ENCODE data around the gene DISP3.

Gene DISP3, protein sequence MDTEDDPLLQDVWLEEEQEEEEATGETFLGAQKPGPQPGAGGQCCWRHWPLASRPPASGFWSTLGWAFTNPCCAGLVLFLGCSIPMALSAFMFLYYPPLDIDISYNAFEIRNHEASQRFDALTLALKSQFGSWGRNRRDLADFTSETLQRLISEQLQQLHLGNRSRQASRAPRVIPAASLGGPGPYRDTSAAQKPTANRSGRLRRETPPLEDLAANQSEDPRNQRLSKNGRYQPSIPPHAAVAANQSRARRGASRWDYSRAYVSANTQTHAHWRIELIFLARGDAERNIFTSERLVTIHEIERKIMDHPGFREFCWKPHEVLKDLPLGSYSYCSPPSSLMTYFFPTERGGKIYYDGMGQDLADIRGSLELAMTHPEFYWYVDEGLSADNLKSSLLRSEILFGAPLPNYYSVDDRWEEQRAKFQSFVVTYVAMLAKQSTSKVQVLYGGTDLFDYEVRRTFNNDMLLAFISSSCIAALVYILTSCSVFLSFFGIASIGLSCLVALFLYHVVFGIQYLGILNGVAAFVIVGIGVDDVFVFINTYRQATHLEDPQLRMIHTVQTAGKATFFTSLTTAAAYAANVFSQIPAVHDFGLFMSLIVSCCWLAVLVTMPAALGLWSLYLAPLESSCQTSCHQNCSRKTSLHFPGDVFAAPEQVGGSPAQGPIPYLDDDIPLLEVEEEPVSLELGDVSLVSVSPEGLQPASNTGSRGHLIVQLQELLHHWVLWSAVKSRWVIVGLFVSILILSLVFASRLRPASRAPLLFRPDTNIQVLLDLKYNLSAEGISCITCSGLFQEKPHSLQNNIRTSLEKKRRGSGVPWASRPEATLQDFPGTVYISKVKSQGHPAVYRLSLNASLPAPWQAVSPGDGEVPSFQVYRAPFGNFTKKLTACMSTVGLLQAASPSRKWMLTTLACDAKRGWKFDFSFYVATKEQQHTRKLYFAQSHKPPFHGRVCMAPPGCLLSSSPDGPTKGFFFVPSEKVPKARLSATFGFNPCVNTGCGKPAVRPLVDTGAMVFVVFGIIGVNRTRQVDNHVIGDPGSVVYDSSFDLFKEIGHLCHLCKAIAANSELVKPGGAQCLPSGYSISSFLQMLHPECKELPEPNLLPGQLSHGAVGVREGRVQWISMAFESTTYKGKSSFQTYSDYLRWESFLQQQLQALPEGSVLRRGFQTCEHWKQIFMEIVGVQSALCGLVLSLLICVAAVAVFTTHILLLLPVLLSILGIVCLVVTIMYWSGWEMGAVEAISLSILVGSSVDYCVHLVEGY (N-terminal part only)

GRCh38 chr1:11478571-11479374 lies at the start of gene DISP3:
TSS of gene DISP3 (plus strand) at chr1:11479155. CDS start at chr1:11500993, 21,838 bp downstream.
- DNase-seq: peak in 1 of 2 experiments; percentile 16

DNA sequence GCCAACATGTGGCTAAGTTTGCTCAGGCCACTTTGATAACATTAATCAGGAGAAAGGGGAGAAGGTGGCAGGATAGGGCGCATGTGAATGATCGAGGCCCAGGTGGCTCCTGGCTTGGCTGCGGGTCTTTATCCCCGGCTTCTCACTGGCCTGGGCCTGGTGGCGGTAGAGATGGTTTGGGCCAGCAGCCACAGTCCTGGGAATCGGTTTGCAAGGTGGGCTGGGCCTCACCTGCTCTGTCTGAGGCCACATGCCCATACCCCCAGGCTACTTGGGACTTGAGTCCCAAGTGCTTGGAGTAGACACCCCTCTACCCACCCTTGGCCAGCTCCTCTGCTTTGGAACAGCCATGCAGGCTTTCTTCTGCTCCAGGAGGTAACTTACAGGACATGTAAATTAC lies 49.7 kb upstream of the DISP3 start:
- no peak for DNase-seq

DNA sequence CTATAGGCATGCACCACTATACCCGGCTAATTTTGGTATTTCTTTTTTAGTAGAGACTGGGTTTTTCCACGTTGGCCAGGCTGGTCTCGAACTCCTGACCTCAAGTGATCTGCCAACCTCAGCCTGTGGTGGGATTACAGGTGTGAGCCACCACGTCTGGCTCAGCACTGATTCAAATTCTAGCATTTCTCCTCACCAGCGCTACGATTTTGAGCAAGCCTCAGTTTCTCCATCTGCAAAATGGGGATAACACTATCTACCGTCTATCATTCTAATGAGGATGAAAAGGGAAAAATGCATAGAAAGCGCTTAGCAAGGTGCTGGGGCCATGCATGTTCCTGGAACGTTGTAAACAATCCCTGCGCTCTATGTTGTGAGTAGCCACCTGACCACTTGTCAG lies 49.0 kb upstream of the DISP3 start:
- no peak for DNase-seq

DNA sequence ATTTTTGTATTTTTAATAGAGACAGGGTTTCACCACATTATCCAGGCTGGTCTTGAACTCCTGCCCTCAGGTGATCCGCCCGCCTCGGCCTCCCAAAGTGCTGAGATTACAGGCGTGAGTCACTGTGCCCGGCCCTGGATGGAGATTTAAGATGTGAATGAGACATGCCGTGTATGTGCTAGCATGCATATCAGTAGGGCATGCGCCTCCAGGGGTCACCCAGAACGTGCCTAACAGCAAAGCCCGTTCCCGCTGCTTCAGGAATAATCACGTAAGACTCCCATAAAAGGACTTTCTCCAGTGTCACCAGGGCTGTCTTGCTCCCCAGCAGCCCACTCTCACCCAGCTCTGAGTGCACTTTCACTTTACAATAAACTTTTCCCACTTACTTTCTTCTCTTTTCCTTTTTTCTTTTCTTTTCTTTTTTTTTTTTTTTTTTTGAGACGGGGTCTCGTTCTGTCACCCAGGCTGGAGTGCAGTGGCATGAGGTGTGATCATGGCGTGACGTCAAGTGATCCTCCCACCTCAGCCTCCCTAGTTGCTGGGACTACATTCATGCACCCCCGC lies 46.9 kb upstream of the DISP3 start:
- no peak for DNase-seq

- no peak for DNase-seq
Measured at GRCh38 chr1:11432526-11432925, 46.4 kb upstream of the DISP3 start.

GRCh38 chr1:11434501-11434900 lies 44.5 kb upstream of the DISP3 start:
- no peak for DNase-seq

GRCh38 chr1:11434926-11435325 lies 44.0 kb upstream of the DISP3 start:
- DNase-seq: no peak

GRCh38 chr1:11438996-11439395 lies 40.0 kb upstream of the DISP3 start:
- no peak for DNase-seq

- no peak for DNase-seq
Measured at GRCh38 chr1:11441211-11441952, 37.6 kb upstream of the DISP3 start.

GRCh38 chr1:11443043-11443442 lies 35.9 kb upstream of the DISP3 start:
- DNase-seq: no peak

DNA sequence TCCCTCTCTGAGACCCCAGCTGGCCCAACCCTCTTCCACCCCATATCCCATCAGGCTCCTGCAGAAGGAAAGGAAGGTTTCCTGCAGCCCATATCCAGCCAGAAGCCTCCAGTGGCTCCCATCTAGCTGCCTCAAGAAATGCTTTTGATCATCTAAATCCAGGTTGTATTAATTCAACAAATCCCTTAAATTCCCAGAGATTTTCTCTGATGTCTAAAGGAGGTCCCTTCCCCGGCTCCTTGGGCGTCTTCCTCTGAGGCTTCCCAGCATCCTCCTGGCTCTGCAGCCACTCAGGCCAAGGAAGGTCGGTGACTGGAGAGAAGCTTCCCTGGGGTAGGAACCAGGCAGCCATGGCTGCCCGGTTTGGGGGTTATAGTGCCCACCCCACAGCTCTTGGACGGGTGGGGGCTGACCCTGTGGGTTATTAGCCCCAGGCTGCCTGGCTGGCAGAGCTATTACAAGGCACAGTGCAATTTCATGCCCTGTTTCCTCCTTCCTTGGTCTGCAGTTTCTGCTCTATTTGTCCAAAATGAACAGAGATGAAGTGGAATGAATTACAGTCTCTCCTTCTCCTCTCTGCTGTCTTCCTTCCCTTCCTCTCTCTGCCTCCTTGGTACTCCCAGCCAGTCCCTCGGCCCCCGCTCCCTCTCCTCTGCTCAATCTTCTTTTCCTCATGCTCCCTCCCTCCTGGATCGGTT lies 34.8 kb upstream of the DISP3 start:
- DNase-seq: no peak

- no peak for DNase-seq
Measured at GRCh38 chr1:11444907-11445306, 34.0 kb upstream of the DISP3 start.

- no peak for DNase-seq
Measured at GRCh38 chr1:11447903-11448302, 31.1 kb upstream of the DISP3 start.

DNA sequence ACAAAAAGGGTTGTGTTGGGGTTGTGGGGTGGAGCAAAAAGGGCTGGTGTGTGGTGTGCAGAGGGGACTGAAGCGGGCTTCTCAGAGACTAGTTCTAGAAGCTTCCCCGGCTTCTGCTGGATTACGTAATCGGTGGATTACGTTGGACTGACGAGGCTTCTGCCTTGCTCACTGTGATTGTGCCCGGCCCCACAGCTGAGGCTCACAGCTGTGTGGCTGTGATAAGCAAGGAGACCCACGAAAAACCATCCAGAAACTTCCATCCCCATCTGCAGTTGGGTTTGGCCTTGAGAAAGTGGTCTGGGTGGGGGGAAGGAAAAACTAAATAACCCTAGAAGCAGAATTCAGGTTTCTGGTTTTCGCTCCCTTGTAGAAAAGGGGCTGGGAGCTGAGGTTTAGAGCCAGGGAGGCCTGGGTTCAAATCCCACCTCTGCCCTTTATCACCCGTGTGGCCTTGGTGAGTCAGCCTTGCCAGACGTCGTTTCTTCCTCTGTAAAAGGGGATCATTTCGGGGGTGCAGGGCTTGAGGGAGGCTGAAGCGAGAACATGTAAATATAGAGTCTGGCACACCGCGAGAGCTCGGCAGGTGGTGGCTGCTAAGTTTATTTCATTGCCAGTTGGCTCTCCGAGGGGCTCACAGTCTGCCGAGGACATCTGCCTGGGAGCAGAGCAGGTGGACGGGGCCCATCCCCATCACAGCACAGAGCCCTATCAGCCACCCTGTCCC lies 30.4 kb upstream of the DISP3 start:
- DNase-seq: no peak

- DNase-seq: no peak
Measured at GRCh38 chr1:11449100-11449403, 29.9 kb upstream of the DISP3 start.

- no peak for DNase-seq
Measured at GRCh38 chr1:11450310-11450709, 28.6 kb upstream of the DISP3 start.

DNA sequence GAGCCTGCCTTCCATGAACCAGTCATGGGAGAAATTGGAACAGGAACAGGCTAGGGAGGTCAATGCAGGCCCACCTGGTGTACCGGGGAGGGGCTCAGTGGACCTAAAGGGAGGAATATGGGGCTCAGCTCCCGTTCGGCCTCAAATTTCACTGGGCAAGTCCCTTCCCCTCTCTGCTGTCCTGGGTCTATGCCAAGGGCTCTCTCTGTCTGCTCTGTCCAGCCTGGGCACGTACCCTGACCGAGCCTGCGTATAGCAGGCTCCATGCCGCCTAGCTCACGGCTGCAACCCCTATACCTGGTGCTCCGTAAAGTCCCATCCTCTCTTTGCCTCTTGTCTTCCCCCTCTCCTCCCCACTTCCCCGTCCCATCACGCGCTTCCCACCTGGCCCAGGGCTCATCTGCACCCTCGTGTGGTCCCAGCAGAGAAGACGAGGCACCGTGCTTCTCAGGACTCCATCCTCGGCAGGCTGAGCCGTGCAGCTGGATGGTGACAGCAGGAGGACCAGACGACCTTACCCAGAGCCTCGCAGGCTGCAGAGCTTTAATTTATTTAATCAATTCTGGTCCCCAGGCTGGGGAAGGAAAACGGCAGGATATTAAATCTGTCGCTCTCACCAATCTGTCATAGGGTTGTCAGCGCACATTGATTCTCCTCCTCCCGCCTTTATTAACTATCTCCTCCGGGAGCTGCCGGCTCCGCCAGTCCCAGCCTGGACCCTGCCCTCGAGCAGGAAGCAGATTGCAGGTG lies 25.0 kb upstream of the DISP3 start:
- no peak for DNase-seq

- no peak for DNase-seq
Measured at GRCh38 chr1:11455967-11456570, 22.9 kb upstream of the DISP3 start.

DNA sequence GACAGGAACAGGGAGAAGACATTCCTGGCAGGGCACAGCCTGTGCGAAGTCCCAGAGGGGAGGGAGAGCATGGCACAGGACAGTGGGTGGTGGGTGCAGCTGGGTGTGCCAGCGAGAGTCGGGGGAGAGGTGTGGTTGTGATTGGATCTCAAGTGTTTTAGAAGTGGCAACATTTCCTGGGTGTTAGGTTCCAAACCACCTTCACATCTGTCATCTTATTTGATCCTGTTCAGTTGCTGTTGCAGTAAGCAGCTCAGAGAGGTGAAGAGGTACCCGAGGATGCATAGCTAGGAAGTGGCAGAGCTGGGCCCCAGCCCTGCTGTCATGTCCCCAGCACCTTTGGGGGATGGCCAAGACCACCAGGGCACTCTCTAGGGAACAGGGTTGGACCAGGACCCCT lies 22.0 kb upstream of the DISP3 start:
- DNase-seq: no peak

All from cerebellar nuclear complex (tissue), 1 donor.